ENCODE data around the gene LDB2.

- TF ChIP-seq EZH2 (IDR thresholded peaks at IDR 0.05), result no peak
- no peak for TF ChIP-seq POLR2AphosphoS5 (IDR thresholded peaks at IDR 0.05; ENCODE audit: borderline replicate concordance, low read depth, low read length)
These were observed 226.7 kb downstream of the LDB2 start for GRCh38 chr4:16671741-16672140.
